ENCODE data around the gene BMERB1.

BMERB1 gene

DNA sequence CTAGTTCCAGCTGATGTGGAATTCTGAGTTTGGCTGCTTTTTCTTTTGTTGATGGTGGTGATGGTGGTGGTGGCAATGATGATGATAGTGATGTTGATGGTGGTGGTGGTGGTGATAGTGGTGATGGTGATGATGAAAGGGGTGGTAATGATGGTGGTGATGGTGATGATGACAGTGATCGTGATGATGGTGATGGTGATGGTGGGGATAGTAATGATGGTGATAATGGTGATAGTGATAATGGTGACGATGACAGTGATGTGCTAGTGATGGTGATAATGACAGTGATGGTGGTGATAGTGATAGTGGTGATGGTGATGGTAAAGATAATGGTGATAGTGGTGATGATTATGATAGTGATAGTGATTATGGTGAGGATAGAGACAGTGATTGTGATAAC is 61.5 kb downstream of the BMERB1 start:
- DNase-seq (ENCODE audit: low read depth) = no peak

GRCh38 chr16:15498427-15499175 is 64.2 kb downstream of the BMERB1 start:
- no peak for DNase-seq (ENCODE audit: low read depth)

DNA sequence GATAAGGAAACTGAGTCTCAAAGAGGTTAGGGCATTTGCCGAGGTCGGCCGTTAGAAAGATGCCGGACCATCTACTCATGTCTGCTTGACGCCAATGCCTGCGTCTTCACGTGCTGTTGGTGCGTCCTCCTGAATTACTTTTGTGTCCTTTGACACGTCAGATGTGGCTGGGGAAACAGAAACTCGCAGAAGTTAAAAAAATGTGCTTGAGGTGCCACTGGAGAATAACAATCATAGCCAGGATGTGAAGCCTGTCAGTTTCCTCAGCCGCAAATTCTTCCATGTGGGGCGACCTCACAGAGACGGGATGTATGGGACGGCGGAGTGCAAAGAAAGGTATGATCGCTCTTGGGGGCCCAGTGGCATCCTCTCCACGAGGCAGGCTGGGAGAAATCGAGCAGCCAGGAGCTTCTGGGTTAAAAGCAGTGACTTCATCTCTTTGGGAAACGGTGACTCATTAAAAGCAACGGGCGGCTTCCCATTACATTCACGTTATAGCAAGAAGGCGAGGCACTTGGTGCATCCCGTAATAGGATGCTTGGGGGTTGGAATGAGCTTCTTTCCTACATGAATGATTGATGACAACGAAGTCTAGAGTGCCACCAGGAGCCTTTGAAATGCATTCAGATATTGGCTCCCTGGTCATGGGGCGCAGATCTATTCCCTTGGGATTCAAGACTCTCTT is 67.8 kb downstream of the BMERB1 start:
- no peak for DNase-seq (ENCODE audit: low read depth)

DNA sequence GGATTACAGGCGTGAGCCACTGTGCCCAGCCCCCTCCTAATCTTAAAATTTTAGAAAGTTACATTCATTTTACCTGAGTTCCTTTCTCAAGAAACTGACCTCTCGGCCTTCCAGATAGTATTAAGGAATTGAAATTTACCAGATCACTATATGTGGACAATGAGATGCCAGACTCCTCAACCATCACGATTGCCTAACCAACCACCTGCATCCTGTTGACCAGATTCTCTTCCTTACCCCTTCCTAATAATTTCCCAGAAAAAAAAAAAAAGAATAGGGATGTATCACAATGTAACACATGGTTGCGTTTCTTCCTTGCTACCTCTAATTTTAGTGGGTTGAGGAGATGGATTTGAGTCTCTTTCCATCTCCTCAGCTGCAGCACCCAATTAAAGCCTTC is 72.1 kb downstream of the BMERB1 start:
- DNase-seq (ENCODE audit: low read depth) = no peak

- no peak for DNase-seq (ENCODE audit: low read depth)
Measured at GRCh38 chr16:15507301-15507958, 73.0 kb downstream of the BMERB1 start.

DNA sequence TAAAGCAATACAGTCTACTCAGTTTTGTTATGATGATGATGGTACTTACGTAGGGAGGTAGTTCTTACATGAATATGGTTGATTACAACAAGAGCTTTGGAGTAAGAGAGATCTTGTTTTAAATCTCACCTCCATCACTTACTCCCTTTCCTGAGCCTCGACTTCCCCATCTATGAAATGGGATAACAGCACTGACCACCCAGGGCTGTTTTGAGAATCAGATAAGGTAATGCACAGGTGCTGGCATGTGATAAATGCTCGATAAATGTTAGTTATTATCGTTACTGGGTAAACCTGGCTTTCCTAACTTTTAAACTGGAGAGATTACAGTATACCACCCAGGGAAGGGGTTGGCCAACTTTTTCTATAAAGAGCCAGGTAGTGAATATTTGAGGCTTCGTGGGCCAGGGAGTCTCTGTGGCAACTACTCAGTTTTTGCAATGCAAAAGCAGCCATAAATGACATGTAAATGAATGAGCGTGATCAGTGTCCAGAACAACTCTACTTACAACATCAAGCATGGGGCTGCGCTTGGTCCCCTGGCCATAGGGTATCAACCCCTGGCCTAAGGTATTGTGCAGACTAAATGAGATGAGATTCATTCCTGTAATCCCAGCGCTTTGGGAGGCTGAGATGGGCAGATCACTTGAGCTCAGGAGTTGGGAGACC is 73.7 kb downstream of the BMERB1 start:
- no peak for DNase-seq (ENCODE audit: low read depth)

DNA sequence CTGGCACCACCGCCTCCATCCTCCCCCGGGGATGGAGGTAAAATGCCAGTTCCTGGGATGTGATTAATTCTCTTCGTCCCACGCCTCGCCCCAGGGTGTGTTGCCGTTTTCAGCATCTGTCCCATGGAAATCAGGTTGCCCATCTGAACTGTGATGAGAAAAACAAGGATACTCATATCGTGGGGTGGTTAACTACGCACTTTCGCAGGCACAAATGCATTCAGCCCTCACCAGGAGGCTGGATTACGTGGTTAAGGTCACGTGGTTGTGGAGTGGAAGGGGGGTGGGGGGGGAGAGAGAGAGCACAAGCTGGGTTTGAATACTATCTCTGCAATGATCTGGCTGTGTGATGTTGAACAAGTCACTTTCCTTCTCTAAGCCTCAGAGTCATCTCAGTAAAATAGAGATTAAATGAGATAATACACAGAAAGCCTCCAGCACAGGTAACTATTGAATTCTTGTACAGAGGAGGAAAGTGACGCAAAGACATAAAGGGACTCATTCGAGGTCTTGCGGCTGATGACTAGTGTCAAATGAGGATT is 74.7 kb downstream of the BMERB1 start:
- no peak for DNase-seq (ENCODE audit: low read depth)

- no peak for DNase-seq (ENCODE audit: low read depth)
Measured at GRCh38 chr16:15509593-15510535, 75.5 kb downstream of the BMERB1 start.

- DNase-seq (ENCODE audit: low read depth) = no peak
Measured at GRCh38 chr16:15510992-15511391, 76.6 kb downstream of the BMERB1 start.

DNA sequence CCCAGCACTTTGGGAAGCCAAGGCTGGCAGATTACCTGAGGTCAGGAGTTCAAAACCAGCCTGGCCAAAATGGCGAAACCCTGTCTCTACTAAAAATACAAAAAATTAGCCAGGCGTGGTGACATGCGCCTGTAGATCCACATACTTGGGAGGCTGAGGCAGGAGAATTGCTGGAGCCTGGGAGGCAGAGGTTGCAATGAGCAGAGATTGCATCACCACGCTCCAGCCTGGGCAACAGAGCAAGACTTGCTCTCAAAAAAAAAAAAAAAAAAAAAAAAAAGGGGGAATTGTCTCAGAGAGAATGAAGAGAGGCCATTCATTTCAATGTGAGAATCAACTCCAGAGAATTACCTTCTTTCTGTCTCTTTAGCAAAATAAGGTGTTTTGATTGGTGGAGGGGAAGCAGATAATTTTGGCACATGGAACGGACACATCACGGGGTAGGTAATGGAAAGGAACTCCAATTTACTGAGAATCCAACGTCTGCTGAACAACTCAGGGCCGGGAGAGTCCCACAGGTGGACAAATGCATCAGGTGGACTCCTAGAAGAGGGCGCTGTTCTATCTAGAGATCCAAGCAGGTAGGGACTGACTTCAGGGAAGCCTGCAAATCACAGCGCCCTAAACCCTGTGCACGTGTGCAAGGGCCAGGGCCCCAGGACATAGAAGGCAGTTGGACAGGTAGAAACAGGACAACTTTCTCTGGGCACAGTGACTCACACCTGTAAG is 77.5 kb downstream of the BMERB1 start:
- DNase-seq (ENCODE audit: low read depth) = no peak

DNA sequence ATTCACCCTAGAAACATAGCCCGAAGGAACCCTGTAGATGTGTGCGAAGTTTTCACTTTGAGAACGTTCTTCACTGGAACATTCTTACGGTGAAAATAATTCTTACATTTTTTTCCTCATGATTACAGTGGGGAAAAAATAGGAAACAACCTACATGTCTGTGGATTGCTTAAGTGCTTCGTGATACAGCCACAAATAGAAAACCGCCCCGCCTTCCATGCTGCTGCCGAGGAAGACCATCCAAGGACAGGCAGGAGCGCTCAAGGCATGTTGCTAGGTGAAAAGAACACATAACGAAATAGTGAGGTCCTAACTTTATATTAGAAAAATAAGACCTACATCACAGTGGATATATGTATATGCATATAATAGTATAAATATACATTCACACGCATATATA is 78.8 kb downstream of the BMERB1 start:
- DNase-seq (ENCODE audit: low read depth) = no peak

DNA sequence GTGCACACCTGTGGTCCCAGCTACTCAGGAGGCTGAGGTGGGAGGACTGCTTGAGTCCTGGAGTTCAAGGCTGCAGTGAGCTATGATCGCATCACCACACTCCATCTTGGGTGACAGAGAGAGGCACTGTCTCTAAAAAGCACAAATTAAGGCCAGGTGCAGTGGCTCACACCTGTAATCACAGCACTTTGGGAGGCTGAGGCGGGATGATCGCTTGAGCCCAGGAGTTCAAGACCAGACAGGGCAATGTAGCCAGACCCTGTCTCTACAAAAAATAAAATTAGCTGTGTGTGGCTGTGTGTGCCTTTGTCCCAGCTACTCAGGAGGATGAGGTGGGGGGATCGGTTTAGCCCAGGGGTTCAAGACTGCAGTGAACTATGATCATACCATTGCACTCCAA is 81.6 kb downstream of the BMERB1 start:
- no peak for DNase-seq (ENCODE audit: low read depth)

DNA sequence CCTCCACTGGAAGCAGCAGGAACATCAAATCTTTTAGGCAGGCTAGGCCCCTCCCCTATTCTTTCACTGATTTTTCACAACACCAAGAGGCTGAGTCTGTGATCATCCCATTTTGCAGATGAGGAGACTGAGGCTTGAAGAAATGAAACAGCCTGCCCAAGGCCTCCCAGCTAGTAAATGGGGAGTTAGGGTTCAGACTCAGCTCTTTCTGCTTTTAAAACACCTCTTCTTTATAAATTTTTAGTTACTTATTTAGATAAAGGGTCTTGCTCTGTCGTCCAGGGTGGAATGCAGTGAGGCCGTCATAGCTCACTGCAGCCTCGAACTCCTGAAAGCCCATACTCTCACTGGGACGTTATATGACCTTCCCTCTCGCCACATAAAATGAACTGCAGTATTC is 82.2 kb downstream of the BMERB1 start:
- DNase-seq (ENCODE audit: low read depth) = no peak

DNA sequence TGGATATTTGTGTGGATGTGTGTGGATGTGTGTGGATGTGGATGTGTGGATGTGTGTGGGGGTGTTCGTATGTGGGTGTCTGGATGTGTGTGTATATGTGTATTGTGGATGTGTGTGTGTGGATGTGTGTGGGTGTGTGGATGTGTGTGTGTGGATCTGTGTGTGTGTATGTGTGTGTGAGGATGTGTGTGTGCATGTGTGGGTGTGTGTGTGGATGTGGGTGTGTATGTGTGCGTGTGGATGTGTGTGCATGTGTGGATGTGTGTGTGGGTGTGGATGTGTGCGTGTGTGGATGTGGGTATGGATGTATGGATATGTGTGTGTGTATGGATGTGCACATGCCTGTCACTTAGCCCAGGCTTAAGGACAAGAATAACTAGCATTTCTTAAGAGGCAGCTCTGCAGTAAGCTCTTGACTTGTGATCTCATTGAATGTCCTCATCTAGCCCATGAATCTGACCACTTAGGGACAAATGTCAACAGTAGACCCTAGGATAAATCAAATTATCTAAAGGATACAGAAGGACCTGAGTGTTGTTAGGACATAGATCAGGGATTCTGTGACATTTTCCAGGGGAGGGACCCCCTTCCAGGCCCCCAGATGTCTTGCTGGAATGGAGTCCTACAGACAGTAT is 83.5 kb downstream of the BMERB1 start:
- DNase-seq (ENCODE audit: low read depth) = no peak

DNA sequence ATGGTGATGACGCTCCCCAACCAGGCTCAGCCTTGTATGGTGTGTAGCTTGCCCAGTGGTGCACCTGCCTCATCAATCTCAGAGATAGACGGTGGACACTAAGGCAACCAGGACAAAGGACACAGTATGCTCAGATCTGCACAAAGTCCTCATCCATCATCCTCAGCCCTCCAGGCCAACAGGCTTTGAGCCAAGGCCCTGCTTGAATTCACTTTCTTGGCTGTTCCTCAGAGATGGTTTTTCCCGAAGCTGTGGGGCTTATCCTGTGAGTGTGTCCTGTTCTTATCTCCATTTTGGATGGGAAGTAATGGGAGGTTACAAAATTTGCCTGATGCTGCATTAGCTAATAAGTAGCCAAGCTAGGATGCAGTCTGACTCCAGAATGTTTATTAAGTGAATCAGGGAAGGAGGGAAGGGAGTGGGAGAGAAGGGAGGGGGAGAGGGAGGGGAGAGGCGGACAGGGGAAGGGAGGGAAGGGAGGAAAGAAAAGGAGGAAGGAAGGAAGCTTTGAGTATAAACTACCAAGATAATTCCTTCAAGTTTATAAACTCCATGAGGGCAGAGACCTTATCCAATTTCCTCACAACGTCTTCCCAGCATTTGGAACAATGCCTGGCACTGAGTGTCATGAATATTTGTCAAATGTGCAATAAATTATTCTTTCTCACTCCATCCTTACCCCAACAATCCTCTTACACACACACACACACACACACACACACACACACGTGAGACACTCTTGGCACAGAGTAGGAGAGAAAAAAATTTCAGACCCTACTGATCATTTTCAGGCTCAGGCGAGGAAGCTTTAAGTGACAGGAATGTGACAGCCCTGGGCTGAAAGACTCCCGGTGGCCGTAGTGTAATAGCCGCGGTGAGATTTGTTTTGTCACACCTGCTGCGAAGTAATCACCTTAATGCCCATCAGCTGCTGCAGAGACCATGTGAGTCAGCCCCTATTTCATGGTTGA is 84.3 kb downstream of the BMERB1 start:
- no peak for DNase-seq (ENCODE audit: low read depth)

- no peak for DNase-seq (ENCODE audit: low read depth)
Measured at GRCh38 chr16:15519790-15520189, 85.4 kb downstream of the BMERB1 start.

DNA sequence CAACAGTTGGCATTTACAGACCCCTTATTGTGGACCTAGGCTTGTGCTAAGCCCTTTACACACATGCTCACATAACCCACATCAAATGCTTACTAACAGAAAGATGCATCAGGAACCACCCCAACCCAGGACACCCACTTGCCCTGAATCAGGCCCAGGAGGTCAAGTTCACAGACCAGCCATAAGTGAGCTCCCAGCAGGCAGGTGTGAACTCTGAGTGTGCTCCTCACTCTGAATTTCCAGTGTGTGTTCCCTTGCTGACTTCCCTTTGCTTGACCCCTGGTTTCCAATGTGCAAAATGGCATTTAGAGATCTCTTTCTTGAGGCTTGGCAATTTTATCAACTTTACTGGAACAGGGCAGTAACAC is 87.0 kb downstream of the BMERB1 start:
- no peak for DNase-seq (ENCODE audit: low read depth)

DNA sequence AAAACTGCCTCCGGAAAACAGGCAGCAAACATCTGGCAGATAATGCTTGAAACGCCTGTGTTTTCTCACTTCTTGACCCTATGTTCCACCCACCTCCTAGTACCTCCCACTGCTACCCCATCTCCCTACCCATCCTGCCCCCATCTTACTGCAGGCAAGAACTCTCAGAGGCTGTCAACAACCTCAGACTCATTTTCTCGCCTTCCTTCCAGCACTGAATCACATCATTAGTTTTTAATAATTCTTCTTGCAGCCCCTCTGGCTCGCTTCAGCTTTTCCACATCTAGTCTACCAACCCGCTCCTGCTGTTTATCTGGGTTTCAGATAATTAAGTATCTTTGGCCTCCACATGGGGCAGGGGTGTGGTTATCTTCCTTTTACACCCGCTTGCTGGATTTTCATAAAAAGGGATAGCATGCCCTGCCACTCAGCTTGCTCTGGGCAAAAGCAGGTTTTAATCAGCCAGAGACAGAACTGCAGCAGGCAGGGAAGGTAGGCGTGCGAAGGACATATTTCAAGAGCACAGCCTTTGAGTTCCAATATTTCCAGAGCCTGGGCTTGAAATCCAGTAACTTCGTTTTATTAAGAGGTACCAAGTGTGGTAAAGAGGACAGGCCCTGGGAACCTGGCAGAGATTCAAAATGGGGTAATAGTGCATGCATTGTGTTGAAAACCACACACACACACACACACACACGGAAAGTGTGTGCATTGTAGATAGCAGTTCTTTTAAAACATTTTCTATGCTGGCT is 87.5 kb downstream of the BMERB1 start:
- DNase-seq (ENCODE audit: low read depth) = no peak
